ENCODE measurements around the gene CFAP65.

CFAP65 gene

GRCh38 chr2:219031005-219031738, 10.1 kb downstream of the CFAP65 start:
- no peak for DNase-seq

DNA sequence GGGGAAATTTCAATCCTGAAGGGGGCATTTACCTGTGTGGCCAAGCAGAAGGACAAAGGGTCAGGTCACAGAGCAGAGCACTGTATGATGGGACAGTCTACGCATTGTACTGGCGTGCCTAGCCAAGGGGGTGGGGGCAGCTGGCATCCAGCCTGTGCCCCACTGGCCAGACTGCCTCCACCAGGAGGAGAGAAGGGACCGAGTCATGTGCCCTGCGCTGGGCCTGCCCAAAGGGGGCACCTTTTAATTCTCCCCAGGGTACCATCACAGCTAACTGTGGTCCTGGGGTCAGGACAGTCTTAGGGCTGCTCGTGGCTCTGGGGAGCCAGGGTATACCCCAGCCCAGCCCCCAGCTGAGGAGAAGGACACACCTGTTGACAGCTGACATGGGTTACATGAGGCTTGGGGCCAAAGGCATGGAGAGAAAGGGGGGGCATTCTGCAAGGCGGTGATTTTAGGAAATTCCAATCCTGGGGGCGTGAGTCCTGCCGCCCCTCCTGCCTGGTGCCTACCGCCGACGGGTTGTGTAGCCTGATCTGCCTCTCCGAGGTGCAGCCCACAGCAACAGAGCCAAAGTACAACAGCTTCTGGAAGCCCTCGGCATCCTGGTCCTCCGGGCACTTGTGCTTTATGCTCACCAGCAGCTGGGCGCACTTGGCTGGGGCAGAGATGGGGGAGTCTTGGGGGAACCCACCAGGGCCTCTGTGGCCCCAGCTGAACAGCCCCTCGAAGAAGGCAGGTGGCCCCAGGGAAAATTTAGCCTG, 11.0 kb downstream of the CFAP65 start:
- DNase-seq = no peak

DNA sequence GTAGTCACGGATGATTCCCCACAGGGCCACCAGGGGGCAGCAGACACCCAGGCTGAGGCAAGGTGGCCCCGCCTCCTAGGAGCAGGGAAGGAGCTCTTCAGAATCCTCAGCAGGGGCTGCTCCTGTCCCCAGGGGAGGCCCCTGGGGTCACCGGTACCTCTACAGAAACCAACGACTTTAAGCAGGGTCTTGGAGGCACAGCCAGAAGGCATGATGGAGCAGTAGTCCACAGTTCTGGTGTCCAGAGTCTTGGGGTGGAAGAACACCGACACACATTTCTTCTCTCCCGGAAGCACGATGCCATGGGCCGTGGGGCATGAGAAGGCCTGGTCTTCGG, 11.5 kb downstream of the CFAP65 start:
- peak; percentile 67 for DNase-seq

DNA sequence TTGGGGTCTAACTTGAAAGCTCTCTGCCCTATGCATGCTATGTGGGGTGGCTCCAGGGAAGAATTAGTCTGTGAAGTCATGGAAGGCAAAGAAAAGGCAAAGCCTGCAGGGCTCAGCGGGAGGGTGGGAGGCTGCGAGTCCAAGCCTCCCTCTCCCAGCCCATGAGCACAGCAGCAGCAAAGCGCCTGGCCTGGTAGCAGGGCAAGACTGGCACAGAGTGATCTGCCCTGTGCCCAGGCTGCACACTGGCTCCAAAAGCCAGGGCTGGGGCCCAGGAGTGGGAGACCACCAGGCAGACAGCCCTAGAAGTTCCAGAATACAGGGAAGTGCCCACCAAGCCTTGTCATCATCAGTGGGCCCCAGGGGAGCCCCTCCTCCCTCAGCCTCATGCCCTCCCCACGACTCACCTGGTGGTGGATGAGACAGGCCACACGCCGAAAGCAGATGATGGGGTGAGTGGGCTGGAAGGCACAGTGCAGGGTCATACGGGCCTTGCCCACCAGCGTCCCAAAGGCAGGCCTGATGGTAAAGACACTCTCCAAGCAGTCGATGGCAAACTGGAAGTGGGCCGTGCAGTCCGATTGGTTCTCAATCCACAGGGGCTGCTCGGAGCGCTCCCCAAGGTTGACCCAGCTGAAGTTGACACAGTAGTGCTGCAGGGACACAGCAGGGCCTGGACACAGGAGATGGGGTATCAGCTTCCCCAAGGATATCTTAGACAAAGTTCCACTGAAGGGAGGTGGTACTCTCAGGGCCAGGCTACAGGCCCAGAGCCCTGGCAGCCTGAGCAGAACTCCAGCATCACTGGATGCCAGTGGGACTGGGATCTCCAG, 12.1 kb downstream of the CFAP65 start:
- no peak for DNase-seq

DNA sequence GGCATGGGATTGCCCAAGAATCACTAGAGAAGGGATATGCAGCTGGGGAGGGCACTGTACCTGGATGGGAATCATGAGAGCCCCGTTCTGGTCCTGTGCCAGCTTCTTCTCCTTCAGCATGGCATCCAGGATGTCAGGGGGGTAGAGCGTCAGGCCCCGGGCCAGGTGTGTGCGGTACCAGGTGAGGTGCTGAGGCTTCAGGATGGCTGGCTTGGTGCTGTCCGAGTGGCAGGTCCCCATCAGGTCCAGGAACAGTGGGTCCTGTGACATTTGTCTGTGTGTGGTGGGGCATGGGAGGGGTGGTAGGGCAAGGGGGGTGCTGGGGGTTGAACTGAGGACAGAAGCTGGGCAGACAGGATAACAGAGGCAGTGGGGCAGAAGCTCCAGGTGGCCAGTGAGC, 13.2 kb downstream of the CFAP65 start:
- no peak for DNase-seq

GRCh38 chr2:219027511-219028055, 13.7 kb downstream of the CFAP65 start:
- DNase-seq = no peak

DNA sequence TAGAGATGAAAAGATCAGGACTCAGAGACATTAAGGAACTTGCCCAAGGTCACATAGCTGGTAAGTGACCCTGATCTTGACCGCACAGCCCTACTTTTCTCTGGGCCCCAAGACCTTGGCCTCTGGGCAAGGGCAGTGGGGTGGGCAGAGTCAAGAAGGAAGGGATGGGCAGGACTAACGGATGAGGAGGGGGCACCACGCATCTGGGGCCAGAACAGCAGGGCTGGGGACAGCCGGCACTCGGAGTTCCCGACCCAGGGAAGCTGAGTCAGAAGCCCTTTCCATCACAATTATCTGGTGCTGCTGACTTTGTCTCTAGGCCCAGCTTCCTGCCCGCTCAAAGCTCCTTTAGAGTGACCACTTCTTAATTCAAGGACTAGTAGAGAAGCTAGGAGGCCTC, 14.4 kb downstream of the CFAP65 start:
- no peak for DNase-seq

GRCh38 chr2:219025637-219026585, 15.4 kb downstream of the CFAP65 start:
- no peak for DNase-seq

GRCh38 chr2:219024059-219024458, 17.3 kb downstream of the CFAP65 start:
- no peak for DNase-seq

DNA sequence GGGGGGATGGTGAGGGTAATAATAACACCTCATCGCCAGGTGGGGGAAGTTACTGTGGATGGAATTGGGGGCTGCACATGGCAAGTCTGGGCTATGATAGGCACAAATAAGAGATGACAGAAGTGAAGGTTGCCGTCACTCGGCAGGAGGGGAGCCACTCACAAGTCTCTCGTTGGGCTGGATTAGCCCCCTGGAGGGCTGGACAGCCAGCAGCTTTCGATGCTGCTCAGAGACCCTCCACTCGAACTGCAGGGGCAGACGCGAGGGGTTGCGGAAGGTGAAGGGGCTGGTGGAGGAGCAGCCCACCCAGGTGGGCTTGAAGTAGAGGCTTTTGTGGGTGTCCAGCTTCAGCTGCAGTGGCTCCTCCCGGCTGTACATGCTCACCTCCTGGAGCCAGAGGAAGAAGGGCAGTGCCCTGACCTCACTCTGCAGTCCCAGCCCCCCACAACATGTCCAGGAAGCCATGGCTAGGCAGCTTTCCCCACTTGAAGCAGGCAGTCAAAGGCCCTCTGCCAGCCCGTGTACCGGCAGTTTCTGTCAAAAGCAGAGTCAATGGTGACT, 18.2 kb downstream of the CFAP65 start:
- DNase-seq = no peak

- DNase-seq = no peak
Measured at GRCh38 chr2:219022616-219023015, 18.7 kb downstream of the CFAP65 start.

- no peak for DNase-seq
Measured at GRCh38 chr2:219022041-219022440, 19.3 kb downstream of the CFAP65 start.

DNA sequence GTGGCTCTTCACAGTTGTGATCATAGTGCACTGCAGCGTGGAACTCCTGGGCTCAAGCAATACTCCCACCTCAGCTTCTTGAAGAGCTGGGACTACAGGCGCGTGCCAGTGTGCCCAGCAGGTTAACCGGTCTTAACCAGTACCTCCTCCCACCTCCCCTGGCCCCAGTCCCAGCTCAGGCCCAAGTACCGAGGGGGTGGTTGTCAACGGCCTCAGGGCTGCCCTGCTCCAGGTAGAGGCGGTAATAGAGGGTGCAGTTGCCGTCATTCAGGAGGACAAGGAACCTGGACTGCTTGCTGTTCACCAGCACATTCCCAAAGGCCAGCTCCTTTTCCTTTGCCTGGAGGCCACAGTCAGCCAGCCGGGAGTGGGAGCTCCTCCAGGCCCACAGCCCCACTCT, 19.7 kb downstream of the CFAP65 start:
- DNase-seq = no peak

DNA sequence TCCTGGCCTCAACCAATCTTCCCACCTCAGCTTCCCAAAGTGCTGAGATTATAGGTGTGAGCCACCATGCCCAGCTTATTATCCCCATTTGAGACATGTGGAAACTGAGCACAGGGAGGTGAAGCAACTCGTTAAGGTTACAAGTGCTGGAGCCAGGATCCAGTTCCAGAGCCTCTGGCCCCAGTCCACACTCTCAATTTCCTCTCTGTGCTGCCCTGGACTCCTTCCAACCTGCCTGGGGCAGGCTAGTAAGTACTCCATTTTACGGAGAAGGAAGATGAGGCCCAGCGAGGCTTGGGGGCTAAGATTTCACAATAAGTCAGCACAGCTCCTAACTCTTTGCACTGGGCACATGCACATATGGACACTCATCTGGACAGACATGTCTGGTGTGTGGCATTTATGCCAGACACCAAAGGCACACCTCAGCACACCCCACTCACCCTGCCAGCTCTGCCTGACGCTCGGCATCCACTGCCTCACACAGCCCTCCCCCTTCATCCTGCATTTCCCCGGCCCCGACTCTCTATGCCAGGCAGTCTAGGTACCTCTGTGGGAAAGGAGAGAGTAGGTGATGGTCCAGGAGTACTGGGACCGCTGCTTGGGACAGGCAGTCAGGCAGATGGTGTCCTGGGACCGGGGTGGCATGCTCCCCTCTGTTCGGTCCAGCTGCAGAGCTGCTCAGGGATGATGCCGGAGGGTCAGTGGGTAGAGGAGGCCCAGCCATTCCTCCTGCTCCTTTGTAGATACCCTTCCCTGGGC, 20.5 kb downstream of the CFAP65 start:
- no peak for DNase-seq

- no peak for DNase-seq
Measured at GRCh38 chr2:219019436-219019835, 21.9 kb downstream of the CFAP65 start.

DNA sequence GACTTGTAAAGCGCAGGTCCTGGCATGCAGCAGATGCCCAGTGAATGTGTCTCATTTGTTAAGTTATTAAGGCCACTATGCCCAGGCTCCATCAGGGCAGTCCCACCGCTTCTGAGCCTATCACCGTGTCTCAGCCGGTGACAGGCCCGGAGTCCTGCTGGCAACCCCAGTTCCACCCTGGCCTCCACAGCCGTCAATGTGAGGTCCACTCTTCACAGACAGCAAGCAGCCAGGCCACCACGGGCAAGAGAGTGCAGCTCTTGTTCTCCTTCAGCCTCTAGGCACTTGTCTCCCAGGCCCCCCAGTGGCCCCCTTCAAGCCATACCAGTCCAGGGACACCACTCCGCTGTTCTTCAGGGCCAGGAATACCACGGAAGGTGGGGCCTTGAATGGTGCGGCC, 22.6 kb downstream of the CFAP65 start:
- no peak for DNase-seq

DNA sequence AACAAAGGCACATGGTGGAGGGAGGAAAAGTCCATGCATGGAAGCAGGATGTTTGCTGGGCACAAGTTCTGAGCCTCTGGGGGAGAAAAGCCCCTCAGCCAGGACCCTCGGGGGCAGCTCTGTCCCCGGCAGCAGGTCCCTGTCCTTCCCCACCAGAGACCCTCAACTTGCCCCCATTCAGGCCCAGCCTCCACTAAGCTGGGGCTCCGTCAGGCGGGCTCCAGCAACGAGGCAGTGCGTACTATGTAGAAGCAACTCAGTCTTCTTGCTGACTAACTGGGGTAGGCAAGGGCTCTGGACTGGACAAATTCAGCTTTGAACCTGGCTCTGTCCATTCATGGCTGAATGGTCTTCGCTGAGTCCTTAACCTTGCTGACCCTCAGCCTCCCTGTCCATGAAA, 23.0 kb downstream of the CFAP65 start:
- DNase-seq = no peak

DNA sequence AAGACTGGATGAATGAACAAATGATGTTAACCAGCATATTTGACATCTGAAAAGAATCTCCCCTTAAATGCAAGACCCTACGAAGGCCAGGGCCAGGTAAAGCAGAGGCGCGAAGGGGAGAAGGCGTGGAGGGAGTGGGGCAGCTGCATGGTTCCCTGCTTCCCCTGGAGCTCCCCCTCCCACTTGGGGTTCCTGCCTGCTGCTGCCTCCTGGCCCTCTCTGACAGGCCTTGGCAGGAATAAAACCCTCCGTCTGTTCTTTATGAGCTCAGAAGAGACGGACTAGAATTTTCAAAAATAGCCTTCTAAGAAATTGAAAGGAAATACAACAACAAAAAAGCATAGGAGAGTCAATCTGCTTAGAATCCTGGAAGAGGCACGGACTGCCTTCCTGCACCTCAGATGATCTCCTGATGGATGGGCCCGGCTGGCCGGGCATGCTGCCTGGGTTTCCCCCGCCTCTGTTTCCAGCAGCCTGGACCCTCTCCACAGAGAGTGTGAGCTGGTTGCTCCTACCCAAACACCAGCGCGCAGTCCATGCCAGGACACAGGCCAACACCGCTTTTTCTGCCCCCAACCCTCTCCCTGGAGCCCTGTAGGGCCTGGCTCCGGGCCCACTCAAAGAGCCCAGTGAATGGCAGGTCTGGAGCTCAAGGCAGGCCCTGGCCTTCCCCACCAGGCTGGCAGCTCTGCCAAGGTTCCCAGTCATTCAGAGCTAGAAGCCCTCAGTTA, 23.9 kb downstream of the CFAP65 start:
- no peak for DNase-seq

- DNase-seq = no peak
Measured at GRCh38 chr2:219016721-219017120, 24.6 kb downstream of the CFAP65 start.

GRCh38 chr2:219010873-219011272, 30.4 kb downstream of the CFAP65 start:
- DNase-seq = no peak

Measured in stimulated activated CD4-positive, alpha-beta T cell treated with anti-CD3 and anti-CD28 coated beads, Interleukin-12 subunit alpha, Interleukin-12 subunit beta, amount 100 ng/mL, for 4 hours (primary cell).